GM12878 (cell line): ENCODE results near the gene ZNF107. TPM values are rescaled to one million over a fixed set of nuclear protein-coding genes. Genes with fewer than 3 reads are reported as not detected.

Source experiments
- ATAC-seq: fragments of 200-7000 bp; cut with Tn5 transposase; 3 replicates; pipeline ENCODE4 v1.9.1; 2020; ENCODE audit warnings: mild to moderate bottlenecking, moderate library complexity
- BruUV-seq: library from RNA; stranded (reverse); fragments of 400-500 nt; replicated peaks from 2 replicates; lab custom pipeline; 2021; lab: Mats Ljungman, UMichigan
- CTCF ChIA-PET: fragments of 300-600 bp; sonication (Branson Sonifier 250); formaldehyde crosslinking; extraction: SDS; loops from one replicate; lab custom pipeline; 2021; ENCODE audit warnings: inconsistent platforms; lab: Yijun Ruan, JAX
- POLR2A ChIA-PET: fragments of 350-600 bp; formaldehyde crosslinking; extraction: SDS; loops from one replicate; lab custom pipeline; 2021; ENCODE audit warnings: inconsistent platforms; lab: Charles Lee
- RAD21 ChIA-PET: fragments of 300-600 bp; sonication (Branson Sonifier 250); formaldehyde crosslinking; loops from one replicate; lab custom pipeline; 2023; ENCODE audit warnings: antibody characterized with exemption; ENCODE audit not compliant: unreplicated experiment; lab: Charles Lee
- SMC1A ChIA-PET: fragments of 300-600 bp; sonication (Branson Sonifier 250); formaldehyde crosslinking; loops from one replicate; lab custom pipeline; 2023; ENCODE audit not compliant: unreplicated experiment, uncharacterized antibody; lab: Charles Lee
- DNase-seq: peaks from one replicate; pipeline ENCODE4 v3.0.0-alpha.2; 2011; ENCODE audit warnings: low read depth, low spot score
- FAIRE-seq: peaks from 3 replicates; lab custom pipeline; 2011; peaks lifted over from hg19 to GRCh38; lab: Jason Lieb, UNC
- H2AFZ ChIP-seq: 2 replicates; pipeline ENCODE4 v1.6.0; 2011; ENCODE audit warnings: low read depth, low read length, control low read depth; ENCODE audit not compliant: control insufficient read depth
- H3K27ac ChIP-seq: 2 replicates; pipeline ENCODE4 v1.5.1; 2011; ENCODE audit warnings: control low read depth; ENCODE audit not compliant: control insufficient read depth, insufficient read depth
- H3K27me3 ChIP-seq, 2 experiments: replicated peaks in 1 of 2; 2 replicates each; pipeline versions ENCODE4 v1.6.0 to v1.6.1; 2011; ENCODE audit warnings: low read length in 1 of 2; ENCODE audit not compliant: control insufficient read depth in 2 of 2, insufficient read depth in 2 of 2
- H3K36me3 ChIP-seq, 2 experiments: 2 replicates each; pipeline ENCODE4 v1.5.1; 2011; ENCODE audit warnings: low read length in 1 of 2; ENCODE audit not compliant: control insufficient read depth in 2 of 2, insufficient read depth in 2 of 2
- H3K4me1 ChIP-seq: 2 replicates; pipeline ENCODE4 v1.6.1; 2011; ENCODE audit warnings: mild to moderate bottlenecking, low read length, moderate library complexity, mixed read lengths; ENCODE audit not compliant: control insufficient read depth, insufficient read depth
- H3K4me2 ChIP-seq: 2 replicates; pipeline ENCODE4 v1.6.0; 2011; ENCODE audit warnings: control low read depth; ENCODE audit not compliant: control insufficient read depth, insufficient read depth
- H3K4me3 ChIP-seq: fragments of 200-600 bp; sonication (generic); 2 replicates; pipeline ENCODE4 v1.5.1; 2016
- H3K79me2 ChIP-seq: 2 replicates; pipeline ENCODE4 v1.6.0; 2011; ENCODE audit warnings: low read length; ENCODE audit not compliant: control insufficient read depth, insufficient read depth
- H3K9ac ChIP-seq: 2 replicates; pipeline ENCODE4 v1.8.0; 2011; ENCODE audit warnings: low read length, control low read depth, mixed read lengths; ENCODE audit not compliant: control insufficient read depth, insufficient read depth
- H3K9me3 ChIP-seq: replicated peaks from 3 replicates; pipeline ENCODE4 v1.5.1; 2011; ENCODE audit warnings: mild to moderate bottlenecking, low read length; ENCODE audit not compliant: control insufficient read depth, insufficient read depth
- H4K20me1 ChIP-seq: 2 replicates; pipeline ENCODE4 v1.6.0; 2011; ENCODE audit not compliant: control insufficient read depth, insufficient read depth
- BMI1 ChIP-seq: fragments of 450-650 bp; IDR thresholded peaks from 2 replicates; pipeline ENCODE4 v1.6.1; 2016; ENCODE audit warnings: mild to moderate bottlenecking, moderate library complexity, borderline replicate concordance
- CBX3 ChIP-seq: fragments of 200-600 bp; sonication (generic); IDR thresholded peaks from 2 replicates; pipeline ENCODE4 v1.6.1; 2016; ENCODE audit warnings: low read depth, borderline replicate concordance
- EED ChIP-seq: sonication (generic); IDR thresholded peaks from 2 replicates; pipeline ENCODE4 v1.6.1; 2016; ENCODE audit warnings: antibody characterized with exemption, low read depth
- EGR1 ChIP-seq, 2 experiments: IDR thresholded peaks; 1 replicate in 1 of 2; 2 replicates in 1 of 2; pipeline ENCODE4 v1.6.1; 2011 to 2012; ENCODE audit warnings: low read depth in 2 of 2, low read length in 2 of 2, borderline replicate concordance in 1 of 2, mild to moderate bottlenecking in 1 of 2, moderate library complexity in 1 of 2
- IRF5 ChIP-seq: fragments of 450-650 bp; IDR thresholded peaks from 2 replicates; pipeline ENCODE4 v1.6.1; 2017; ENCODE audit warnings: borderline replicate concordance
- RAD21 ChIP-seq: IDR thresholded peaks from 2 replicates; pipeline ENCODE4 v1.6.1; 2011; ENCODE audit warnings: mild to moderate bottlenecking, low read depth, low read length, moderate library complexity; ENCODE audit not compliant: insufficient read depth
- RCOR1 ChIP-seq: conservative IDR thresholded peaks from 2 replicates; pipeline ENCODE4 v1.6.1; 2012; ENCODE audit warnings: low read depth, low read length, improper control_type of control experiment
- SREBF1 ChIP-seq: IDR thresholded peaks from 2 replicates; pipeline ENCODE4 v1.6.1; 2012; ENCODE audit warnings: mild to moderate bottlenecking, low read length
- ZZZ3 ChIP-seq: IDR thresholded peaks from 2 replicates; pipeline ENCODE4 v1.6.1; 2011; ENCODE audit warnings: low read depth; ENCODE audit not compliant: control insufficient read depth, insufficient read length
- WGBS: methylation state at CpG from one replicate; pipeline ENCODE4 v1.1.6; 2016; ENCODE audit warnings: low lambda C conversion rate; ENCODE audit not compliant: insufficient replicate concordance, insufficient coverage; ENCODE audit errors: missing lambda C conversion rate; 5-methylcytosine and 5-hydroxymethylcytosine counted together
- in situ Hi-C: fragments of 300-500 bp; cut with MboI; formaldehyde crosslinking; loops from 9 replicates; pipeline ENCODE4 v1.14.3; 2018; ENCODE audit warnings: mixed read lengths
- intact Hi-C: fragments of 100-400 bp; cut with micrococcal nuclease; formaldehyde crosslinking; loops from one replicate; pipeline ENCODE4 v1.14.2; 2022; ENCODE audit not compliant: unreplicated experiment
- polyA plus RNA-seq, 11 experiments: library from polyadenylated mRNA; depleted of rRNA in 4 of 11; unstranded in 6 of 11; stranded (reverse) in 5 of 11; fragments of >200 nt; fragmentation: Nextera tagmentation in 4 of 11; fragmentation: Illumina TruSeq in 1 of 11; extraction: Ambion mirVana in 4 of 11; extraction: Trizol in 1 of 11; gene quantifications; 1 replicate in 1 of 11; 2 replicates in 10 of 11; pipeline versions ENCODE4 v1.2.1 to v1.2.3, GENCODE V29; 2011 to 2016; ENCODE audit warnings: inconsistent platforms in 2 of 11, missing spikeins in 2 of 11, low read depth in 1 of 11
- total RNA-seq, 4 experiments: library from RNA; depleted of rRNA in 3 of 4; stranded (reverse); fragments of >200 nt in 3 of 4; fragmentation: Illumina TruSeq in 1 of 4; extraction: Trizol in 1 of 4; gene quantifications; 2 replicates each; pipeline versions ENCODE4 v1.2.1 to v1.2.3, GENCODE V29; 2013 to 2021

ZNF107 gene
- total and polyA plus RNA-seq, 10 of the 15 experiments (the other 5 are each of a cell fraction or from before 2014, with no cell fraction given): 3.2 to 23.3 (median 13.7) TPM

GRCh38 chr7:64639267-64640001, 26.5 kb upstream of the ZNF107 start:
- H3K79me2 ChIP-seq: no peaks in the 10 kb centered on the region
- H3K9me3 ChIP-seq: no peaks in the 10 kb centered on the region; the same call in 2 of the 3 replicates
- no peaks in the 10 kb centered on the region for H3K36me3 ChIP-seq
- no peak for ATAC-seq
- no peak overlapping the region for H3K4me2 ChIP-seq
- no peak for DNase-seq
- no TSS peak for BruUV-seq
- H3K27ac ChIP-seq: no peak overlapping the region
- H4K20me1 ChIP-seq: no peaks in the 10 kb centered on the region
- ChIA-PET SMC1A (no interaction called here), CTCF (no interaction called here), RAD21 (no interaction called here), POLR2A (no interaction called here)
- no peaks in the 10 kb centered on the region for H3K27me3 ChIP-seq
- 0% methylated on average over 2 of the region's 2 CpGs for WGBS
- in situ Hi-C loops: no loop called here
- no peak overlapping the region for H2AFZ ChIP-seq
- no peak overlapping the region for H3K4me3 ChIP-seq
- intact Hi-C loops: no loop called here
- FAIRE-seq: no peak
- H3K4me1 ChIP-seq: no peaks in the 10 kb centered on the region
- H3K9ac ChIP-seq: no peak overlapping the region
- TF ChIP-seq RAD21 (peak; percentile 6; the same call in 1 of the 2 replicates), SREBF1 (no peak)

DNA sequence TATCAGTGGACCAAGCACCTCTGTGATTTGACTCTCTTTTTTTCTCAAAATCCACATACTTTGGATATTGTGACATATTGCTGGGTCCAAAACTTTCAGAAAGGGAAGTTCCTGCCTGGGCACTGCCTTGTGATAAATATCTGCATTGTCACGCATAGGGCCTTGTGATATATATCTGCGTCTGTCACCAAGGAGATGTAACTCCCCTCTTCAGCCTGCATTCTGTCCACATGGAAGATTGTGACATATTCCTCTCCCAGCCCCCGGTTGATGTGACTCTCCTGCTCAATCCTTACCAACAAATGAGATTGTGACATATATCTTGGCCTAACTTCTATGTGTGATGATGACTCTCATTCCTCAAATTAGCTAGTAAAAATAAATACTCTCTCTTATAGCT, 25.4 kb upstream of the ZNF107 start:
- Histone ChIP-seq H3K4me2 (no peak overlapping the region), H3K9ac (no peak overlapping the region), H4K20me1 (no peaks in the 10 kb centered on the region), H3K9me3 (no peaks in the 10 kb centered on the region; the same call in 2 of the 3 replicates), H2AFZ (no peak overlapping the region), H3K79me2 (no peaks in the 10 kb centered on the region), H3K27me3 (no peaks in the 10 kb centered on the region), H3K4me3 (no peak overlapping the region), H3K27ac (no peak overlapping the region), H3K36me3 (no peaks in the 10 kb centered on the region), H3K4me1 (no peaks in the 10 kb centered on the region)
- WGBS: 57% methylated on average over 3 of the region's 3 CpGs
- DNase-seq (no peak), ATAC-seq (no peak), FAIRE-seq (no peak)
- ChIA-PET CTCF (no interaction called here), RAD21 (no interaction called here), SMC1A (no interaction called here), POLR2A (no interaction called here)
- BruUV-seq: no TSS peak
- TF ChIP-seq CBX3 (no peak), ZZZ3 (no peak), IRF5 (no peak), EGR1 (IDR thresholded peaks at IDR 0.05; ENCODE audit: borderline replicate concordance in 1 of 2, low read depth in 2 of 2, low read length in 2 of 2) (no peak), BMI1 (no peak), EED (no peak), RCOR1 (no peak)
- in situ Hi-C loops (no loop called here), intact Hi-C loops (no loop called here)
